ENCODE data around the gene PCNX4.
A peak's percentile ranks its signal among the peaks of the same experiment; 100 is the strongest.
"Not testable (repeated sequence)": the region's sequence is repeated elsewhere in the genome, so short reads cannot be mapped to it uniquely, and the experiment has no call there.

The PCNX4 gene

DNA sequence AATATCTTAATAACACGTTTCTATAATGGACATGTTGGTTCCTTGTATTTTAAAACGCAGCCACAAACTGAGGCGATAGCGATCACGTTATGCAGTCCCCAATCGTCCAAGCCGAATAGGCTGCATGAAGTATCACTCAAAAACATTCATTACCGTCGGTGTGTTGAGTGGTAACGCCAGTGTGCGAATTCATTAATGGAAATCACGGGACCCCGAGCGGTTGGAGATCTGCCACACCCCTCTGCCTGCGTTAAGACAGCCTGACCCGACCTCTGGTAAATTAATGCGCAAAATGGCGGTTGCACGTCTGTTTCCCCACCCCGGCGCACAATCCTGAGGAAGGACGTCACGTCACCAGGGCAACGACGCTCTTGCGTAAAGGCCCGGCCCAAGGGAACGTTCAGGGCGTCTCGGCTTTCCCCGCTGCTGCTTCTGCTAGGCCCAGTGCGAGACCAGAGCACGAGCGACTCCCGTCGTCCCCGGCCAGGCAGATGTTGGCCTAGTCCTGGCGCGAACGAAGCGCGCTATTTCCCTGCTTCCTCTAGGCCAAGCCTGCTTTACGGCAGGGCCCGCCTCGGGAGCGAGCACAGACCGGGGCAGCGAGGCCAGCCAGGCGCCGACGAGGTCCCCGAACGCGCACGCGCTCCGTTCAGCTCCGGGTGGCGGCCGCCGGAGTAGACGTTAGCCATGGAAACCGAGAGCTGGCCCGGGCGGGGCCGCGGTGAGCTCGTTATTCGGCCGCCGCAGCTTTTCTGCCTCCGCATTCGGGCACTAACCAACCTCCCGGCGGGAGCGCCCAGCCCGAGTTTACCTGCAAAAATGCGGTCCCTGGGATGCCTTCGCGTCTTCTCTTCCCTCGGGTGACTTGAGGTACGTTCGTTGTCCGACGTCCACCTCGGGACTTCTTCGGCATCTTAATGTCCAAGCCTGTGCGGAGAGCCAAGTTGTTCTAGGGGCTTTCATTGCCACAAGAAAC, at the start of gene PCNX4:
TSS of gene PCNX4 (plus strand) at position 374 of the 976 bp plus-strand sequence. CDS start 15,716 bp downstream, outside the sequence.
- peak; percentile 87 for DNase-seq (ENCODE audit: low read depth)

DNA sequence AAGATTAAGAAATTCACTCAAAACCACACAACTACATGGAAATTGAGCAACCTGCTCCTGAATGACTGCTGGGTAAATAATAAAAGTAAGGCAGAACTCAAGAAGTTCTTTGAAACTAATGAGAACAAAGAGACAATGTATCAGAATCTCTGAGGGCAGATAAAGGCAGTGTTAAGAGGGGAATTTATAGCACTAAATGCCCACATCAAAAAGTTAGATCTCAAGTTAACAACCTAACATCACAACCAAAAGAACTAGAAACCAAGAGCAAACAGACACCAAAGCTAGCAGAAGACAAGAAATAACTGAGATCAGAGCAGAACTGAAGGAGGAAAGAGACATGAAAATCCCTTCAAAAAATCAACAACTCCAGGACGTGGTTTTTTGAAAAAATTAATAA, 43.7 kb upstream of the PCNX4 start:
- DNase-seq (ENCODE audit: low read depth): not testable (repeated sequence)

DNA sequence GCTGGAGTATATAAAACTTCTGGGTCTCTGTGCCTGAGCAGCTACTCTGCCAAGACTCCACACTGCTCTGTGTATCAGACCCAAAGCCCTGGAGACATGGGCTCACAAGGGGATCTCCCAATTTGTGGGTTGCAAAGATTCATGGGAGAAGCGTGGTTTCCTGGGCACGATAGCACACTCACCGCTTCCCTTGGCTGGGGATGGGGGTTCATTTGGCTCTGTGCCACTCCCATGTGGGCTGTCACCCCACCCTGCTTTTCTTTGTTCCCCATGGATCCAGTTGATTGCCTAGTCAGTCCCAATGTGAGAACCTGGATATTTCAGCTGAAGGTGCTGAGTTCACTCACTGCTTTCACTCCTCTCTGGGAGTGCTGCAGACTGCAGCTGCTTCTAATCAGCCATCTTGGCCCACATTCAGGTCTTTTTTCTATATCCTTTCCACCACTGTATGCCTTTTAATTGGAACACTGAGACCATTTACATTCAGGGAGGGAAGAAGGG, 40.0 kb upstream of the PCNX4 start:
- no peak for DNase-seq (ENCODE audit: low read depth)

DNA sequence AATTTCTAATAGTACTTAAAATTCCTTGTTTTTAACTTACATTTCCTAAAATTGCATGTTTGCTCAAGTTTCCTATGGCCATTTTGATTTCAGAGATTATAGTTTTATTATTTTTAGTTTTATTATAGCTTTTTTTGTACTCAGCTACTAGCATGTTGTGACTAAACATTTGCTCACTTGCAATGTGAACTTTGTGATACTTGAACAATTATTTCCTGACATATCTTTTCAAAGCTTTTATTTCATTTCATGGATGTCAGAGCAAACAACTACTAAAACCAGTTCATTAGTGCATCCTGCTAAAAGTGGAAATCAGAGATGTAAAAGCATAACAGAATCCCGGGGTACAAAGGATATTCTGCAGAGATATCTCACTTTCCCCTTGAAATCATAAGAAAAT, 33.6 kb upstream of the PCNX4 start:
- no peak for DNase-seq (ENCODE audit: low read depth)

DNA sequence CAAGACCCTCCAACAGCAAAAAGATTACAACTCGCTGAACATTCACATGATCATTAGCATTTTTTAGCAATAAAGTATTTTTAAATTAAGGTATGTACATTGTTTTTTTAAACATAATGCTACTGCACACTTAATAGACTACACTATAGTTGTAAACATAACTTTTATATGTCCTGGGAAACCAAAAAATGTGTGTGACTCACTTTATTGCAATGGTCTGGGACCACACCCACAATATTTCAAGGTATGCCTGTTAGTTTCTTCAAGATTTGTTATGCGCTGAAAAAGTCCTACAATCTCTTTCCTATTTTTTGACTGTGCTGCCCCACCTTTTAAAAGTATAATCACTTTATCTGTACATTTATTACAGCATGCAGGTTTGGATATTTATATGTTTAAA, 30.4 kb upstream of the PCNX4 start:
- DNase-seq (ENCODE audit: low read depth): no peak

DNA sequence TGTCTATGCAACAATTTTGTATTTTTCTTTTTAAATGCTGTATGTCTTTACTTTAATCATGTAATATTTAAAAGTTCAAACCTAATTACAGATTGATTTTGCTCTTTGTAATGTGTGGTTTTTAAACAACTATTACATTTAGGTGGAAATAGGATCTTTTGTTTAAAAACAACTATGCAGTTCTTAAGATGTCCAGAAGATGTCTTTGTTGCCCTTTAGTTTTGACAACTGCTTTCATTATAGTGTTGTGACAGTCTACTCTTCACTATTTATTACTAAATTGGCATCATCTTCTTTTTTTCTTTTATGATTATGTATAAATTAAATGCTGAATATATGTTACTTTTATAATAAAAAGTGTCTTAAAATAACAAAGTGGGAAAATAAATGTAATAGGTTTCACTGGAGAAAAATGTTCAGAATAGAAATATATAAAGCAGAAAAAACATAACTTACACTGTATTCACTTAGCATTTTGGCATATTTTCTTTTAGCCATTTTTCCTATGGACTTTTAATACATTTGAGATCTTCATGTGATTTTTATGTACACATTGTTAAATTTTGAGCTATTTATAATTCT, 27.1 kb upstream of the PCNX4 start:
- no peak for DNase-seq (ENCODE audit: low read depth)

DNA sequence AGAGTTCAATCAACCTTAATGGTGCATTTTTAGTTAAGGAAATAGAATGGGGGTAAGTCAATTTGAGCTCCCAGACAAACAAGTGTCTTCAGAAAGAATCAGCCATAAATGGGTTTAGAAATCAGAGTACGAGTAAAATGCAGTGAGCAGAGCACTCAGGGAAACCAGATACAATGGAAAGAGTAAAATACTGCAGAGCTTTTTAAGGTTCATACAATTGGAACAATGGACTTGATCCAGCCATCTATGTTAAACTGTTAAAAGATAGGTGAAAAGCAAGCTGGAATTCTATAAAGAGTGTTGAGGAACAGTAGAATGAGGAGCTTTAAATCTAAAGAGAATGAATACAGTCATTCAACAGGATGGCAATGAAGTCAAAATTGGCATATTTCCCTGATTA, 23.8 kb upstream of the PCNX4 start:
- no peak for DNase-seq (ENCODE audit: low read depth)

DNA sequence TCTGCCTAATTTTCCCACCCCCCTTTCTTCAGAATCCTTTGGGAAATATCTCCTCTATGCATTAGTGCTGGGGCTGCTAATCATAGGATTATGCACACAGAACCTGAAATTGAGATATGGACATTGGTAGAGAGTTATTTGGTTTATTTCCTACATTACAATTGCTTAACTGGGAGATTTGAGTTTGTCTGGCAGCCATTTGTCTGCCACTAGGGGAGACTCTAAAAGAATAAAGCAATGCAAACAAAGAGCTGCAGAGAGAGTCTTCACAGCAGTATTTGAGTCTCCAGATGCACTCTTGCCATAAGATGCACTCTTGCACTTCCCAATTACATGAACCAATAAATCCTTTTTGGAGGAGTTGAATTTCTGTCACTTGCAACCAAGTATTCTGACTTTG, 12.0 kb upstream of the PCNX4 start:
- DNase-seq (ENCODE audit: low read depth): no peak

DNA sequence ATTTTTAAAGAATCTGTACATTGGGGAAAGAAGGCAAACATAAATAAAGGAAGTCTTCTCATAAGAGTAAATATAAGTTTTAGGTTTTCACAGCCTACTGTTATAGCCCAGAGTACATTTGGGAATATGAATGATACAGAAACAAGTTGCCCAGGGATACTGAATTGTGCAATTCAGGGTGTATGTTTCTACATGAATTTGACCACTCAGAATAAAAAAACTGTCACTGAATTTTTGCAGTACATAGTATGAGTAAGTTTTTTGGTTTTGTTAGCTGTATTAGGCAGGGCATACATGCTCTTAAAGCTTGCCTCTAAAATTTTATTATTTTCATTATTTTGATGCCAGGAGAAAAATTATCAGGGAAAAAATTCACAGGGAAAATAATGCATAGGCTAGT, 6.6 kb upstream of the PCNX4 start:
- no peak for DNase-seq (ENCODE audit: low read depth)

DNA sequence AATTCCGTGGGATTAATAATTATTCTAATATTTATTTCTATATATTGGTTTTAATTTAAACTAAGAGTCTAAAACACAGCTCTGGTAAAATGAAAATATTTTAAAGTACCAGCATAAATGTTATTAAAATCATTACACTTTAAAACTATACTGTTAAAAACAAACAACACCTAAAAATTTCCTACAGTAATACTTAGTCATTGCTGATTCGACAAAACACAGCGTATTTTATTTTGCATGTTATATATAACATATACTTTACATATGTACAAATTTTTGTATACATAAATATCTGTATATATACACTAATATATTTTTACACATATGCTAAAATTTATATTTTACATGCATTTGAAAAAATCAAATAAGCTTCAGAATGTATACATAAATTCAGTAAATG, 6.0 kb upstream of the PCNX4 start:
- no peak for DNase-seq (ENCODE audit: low read depth)

DNA sequence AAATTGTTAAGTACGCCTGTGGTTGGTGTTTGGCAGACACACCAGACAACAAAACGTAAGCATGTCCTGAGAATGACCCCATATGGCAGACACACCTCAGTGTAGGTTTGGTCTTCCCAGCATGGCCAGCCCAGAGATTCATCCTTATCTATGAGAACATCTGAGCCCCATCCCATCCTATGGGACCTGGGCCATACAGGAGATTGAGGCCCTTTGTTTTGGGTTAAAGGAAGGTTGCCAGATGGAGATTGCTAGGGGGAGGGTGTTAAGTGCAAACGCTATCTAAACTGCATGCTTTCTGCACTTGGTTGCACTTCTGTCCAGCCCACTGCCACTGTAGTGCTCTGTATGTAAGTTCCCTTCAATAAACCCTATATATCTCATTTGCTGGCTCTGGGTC, 4.1 kb upstream of the PCNX4 start:
- no peak for DNase-seq (ENCODE audit: low read depth)

DNA sequence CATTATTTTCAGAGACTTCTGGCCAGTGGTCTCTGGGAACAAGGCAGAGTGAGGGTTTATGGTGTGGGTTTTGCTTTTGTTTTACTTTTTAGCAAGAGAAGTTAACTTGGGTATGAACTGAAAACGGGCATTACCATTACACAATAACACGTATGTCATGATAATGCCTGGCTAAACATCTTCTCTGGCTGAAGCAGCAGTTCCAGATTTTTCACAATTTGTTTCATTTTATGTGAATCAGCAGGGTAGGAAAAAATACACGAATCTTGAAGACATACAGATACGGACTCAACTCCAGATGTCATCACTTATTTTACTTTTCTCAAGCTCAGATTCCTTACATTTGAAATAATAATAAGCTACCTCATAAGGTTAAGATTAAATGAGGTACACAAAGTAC, 2.5 kb upstream of the PCNX4 start:
- no peak for DNase-seq (ENCODE audit: low read depth)

DNA sequence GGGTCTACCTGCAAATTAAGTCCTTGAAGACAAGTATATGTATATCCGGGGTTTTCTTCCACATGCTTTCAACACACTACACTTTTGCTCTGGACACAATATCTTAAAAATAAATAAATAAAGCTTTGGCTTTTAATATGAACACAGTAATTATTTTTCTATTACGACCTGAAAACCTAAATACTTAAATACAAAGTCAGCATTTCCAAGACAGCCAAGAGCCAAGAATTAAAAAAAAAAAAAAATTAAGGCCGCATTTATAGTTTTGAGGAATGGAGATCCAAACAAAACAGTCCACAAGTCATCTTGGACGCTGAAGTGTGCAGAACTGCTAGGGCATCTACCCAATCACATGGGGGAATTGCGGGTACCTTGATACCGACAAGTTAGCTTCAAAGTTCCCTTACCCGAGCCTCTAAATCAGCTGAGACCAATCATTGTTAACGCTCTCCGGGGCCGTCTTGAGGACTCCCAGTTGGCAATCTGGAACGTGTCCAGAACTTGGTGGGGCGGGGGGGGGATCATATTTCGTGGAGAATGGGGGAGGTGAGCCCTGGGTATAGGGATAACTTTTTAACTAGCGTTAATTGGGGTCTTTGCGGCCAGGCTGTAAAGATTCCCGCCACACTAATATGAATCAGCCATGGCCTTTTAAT, 731 bp upstream of the PCNX4 start:
- no peak for DNase-seq (ENCODE audit: low read depth)

DNA sequence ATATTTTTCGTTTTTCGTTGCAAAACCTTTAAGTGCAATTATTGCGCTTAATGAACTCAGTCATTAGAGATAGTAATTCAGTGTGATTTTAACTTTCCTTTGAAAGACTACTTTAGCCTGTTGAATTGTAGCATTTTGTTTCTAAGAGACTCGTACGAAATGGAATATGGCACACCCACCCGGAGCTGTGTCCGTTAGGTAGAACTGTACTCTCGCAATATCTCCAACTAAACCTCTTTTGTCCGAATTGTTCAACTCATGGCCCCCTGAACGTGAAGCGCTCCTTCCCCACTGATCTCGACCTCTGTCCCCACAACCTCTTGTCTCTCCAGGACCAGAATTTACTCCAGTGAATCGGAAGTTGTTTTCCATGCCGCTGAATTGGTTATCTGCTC, 800 bp downstream of the PCNX4 start:
- DNase-seq (ENCODE audit: low read depth): no peak

DNA sequence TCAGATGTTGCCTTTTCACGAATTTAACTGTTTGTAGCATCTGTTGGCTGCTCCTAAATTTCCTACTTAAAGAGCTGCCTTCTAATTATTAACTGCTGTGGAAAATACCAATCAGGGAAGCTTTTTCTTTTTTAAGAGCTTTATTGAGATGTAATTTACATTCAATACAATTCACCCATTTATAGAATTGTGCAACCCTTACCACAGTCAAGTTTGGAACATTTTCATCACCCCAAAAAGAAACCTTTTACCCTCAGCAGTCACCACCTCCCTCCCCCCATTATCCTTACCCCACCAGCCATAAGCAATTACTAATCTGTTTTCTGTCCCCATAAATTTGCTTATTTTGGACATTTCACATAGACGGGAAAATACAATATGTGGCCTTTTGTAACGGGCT, 1.4 kb downstream of the PCNX4 start:
- no peak for DNase-seq (ENCODE audit: low read depth)

DNA sequence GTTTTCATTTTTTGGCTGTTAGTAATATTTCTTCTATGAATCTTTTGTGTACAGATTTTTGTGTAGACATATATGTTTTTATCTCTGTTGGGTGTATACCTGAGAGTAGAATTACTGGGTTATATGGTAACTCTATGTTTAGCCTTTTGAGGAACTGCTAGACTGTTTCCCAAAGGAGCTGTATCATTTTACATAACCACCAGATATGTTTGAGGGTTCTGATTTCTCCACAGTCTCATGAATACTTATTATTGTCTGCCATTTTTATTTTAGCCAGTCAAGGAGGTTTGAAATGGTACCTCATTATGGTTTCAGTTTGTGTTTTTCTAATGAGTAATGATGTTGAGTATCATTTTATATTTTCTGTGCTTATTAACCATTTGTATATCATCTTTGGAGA, 1.9 kb downstream of the PCNX4 start:
- no peak for DNase-seq (ENCODE audit: low read depth)

DNA sequence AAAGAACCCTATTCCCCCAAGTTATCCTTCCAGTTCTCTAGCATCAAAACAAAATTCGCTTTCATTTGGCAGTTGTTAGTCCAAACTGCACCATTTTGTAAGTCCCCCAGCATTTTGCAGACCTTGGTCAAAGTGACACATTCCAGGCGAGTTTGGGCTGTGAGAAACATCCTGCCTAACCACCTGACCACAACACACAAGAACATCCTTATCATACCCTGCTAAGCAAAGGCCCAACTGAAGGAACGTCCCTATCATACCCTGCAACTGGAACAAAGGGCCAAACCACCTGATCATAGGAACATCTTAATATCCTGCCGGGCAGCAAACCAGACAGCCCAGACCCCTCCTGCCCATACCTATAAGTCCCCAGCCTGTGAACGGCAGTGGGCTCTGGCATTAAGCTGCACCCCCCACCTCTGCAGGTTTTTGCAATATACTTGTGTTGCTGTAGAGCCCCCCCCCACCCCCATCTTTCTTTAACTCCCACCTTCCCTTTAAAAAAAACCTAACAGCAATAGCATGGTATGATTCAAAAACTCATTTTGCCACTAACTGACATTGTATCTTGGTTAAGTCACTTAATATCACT, 2.7 kb downstream of the PCNX4 start:
- no peak for DNase-seq (ENCODE audit: low read depth)

DNA sequence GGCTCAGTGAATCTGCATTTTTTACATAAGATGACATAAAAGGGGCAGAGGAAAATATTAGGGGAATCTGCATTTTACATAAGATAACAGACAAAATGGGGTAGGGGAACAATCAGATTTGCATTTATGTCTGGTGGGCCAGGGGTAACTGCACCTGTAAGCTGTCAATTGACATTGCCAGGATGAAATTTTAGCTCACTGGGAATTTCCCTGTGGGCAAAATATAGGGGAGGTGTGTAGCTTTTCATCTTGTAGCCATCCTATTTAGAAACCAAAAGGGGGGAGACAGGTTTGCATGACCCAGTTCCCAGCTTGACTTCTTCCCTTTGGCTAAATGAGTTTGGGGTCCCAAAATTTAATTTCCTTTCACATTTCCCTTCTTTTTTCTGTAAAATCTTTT, 3.5 kb downstream of the PCNX4 start:
- DNase-seq (ENCODE audit: low read depth): no peak

DNA sequence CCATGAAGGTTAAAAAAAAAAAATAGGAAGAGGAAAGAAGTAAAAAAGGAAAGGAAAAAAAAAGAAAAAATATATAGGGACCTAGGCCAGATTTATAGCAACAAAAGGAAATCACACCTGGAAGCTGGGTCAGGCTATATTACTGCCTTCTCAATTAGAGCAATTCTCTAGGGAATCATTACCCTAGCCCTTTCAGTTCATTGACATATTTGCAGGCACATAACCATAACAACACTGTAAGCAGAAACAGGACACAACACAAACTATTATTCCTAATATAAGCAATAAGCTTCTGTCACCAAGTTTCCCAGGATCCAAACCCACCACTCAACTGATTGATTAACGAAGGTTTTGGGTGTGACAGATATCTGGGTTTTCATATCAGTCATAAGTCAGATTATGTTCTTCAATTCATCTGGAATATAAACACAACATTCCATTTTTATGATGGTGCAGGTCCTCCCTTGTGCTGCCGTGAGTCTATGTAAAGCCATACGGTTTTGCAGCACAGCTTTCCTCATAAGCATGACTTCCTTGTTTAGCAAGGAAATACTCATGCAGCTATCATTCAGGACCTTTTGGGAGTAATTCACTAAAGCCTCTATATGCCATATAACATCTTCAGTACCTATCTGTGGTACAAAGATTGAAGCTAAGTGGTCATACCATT, 4.2 kb downstream of the PCNX4 start:
- no peak for DNase-seq (ENCODE audit: low read depth)

DNA sequence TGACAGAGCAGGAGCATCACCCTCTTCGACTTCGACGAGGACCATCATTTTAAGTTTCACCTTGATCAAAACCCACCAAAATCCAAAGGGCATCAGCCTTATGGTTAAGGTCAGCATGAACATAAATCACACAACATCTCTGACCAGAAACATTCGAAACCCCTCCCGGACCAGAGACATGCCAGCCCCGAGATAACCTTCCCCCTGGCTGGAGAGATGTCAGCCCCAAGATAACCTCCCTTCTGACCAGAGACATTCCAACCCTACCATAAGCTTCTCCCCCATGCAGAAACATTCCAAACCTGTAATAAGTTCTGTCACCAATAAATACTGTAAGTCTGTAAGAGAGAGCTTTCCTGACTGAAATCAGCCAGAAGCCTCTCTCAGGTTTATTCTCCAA, 6.3 kb downstream of the PCNX4 start:
- DNase-seq (ENCODE audit: low read depth): no peak

DNA sequence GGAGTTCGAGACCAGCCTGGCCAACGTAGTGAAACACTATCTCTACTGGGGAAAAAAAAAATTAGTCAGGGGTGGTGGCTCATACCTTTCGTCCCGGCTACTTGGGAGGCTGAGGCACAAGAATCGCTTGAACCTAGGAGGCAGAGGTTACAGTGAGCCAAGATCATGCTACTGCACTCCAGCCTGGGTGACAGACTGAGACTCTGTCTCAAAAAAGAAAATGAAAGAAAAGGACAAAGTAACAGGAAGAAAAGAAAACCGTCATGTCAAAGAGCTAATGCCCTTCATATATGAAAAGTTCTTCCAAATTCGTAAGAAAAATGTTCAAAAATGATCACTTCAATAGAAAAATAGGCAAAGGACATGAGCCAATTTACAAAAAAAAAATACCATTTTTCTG, 8.1 kb downstream of the PCNX4 start:
- not testable (repeated sequence) for DNase-seq (ENCODE audit: low read depth)

DNA sequence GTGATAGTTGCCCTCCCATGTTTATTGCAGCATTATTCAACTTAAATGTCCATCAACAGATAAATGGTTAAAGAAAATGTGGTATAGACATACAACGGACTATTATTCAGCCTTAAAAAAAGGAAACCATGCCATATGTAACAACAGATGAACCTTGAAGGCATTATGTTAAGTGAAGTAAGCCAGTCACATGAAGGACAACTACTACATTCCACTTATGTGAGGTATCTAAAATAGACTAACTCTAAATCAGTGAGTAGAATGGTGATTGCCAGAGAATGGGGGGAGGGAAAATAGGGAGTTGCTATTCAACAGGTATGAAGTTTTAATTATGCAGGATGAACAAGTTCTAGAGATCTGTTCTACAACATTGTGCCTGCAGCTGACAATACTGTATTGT, 10.1 kb downstream of the PCNX4 start:
- no peak for DNase-seq (ENCODE audit: low read depth)

Data from activated T-helper 1 cell treated with Interleukin-2 at 50 U/mL for 16 hours (primary cell).